ENCODE measurements around the gene SUMO4. TPM values are rescaled to one million over a fixed set of nuclear protein-coding genes. Genes with fewer than 3 reads are reported as not detected.

The SUMO4 gene
- total RNA-seq, 1 donor from 2014 or later: 2.8 TPM

- Mint-ChIP-seq H3K36me3 (peaks cover 29% of the 10 kb centered on the region), H3K27ac (no peak overlapping the region), H3K9me3 (peaks cover 10% of the 10 kb centered on the region), H3K4me3 (no peak overlapping the region), H3K27me3 (no peaks in the 10 kb centered on the region), H3K4me1 (ENCODE audit: unreplicated experiment) (peaks cover 15% of the 10 kb centered on the region)
- TF ChIP-seq CTCF (conservative IDR thresholded peaks at IDR 0.05): no peak
- no peak for DNase-seq (ENCODE audit: extremely low spot score, unreplicated experiment)
These were observed 39.5 kb upstream of the SUMO4 start for GRCh38 chr6:149360536-149360935.

GRCh38 chr6:149362289-149362688 is 37.8 kb upstream of the SUMO4 start:
- Mint-ChIP-seq H3K4me3 (no peak overlapping the region), H3K36me3 (peaks cover 29% of the 10 kb centered on the region), H3K4me1 (ENCODE audit: unreplicated experiment) (peaks cover 15% of the 10 kb centered on the region), H3K27me3 (no peaks in the 10 kb centered on the region), H3K9me3 (peaks cover 10% of the 10 kb centered on the region), H3K27ac (no peak overlapping the region)
- no peak for DNase-seq (ENCODE audit: extremely low spot score, unreplicated experiment)
- TF ChIP-seq CTCF (conservative IDR thresholded peaks at IDR 0.05): no peak

GRCh38 chr6:149363154-149363553 is 36.9 kb upstream of the SUMO4 start:
- H3K9me3 Mint-ChIP-seq: peaks cover 10% of the 10 kb centered on the region
- no peaks in the 10 kb centered on the region for H3K27me3 Mint-ChIP-seq
- H3K4me1 Mint-ChIP-seq (ENCODE audit: unreplicated experiment): peaks cover 15% of the 10 kb centered on the region
- no peak overlapping the region for H3K4me3 Mint-ChIP-seq
- no peak for TF ChIP-seq CTCF (conservative IDR thresholded peaks at IDR 0.05)
- DNase-seq (ENCODE audit: extremely low spot score, unreplicated experiment): no peak
- peaks cover 29% of the 10 kb centered on the region for H3K36me3 Mint-ChIP-seq
- H3K27ac Mint-ChIP-seq: peak overlapping the region; percentile 57

- Mint-ChIP-seq H3K9me3 (peaks cover 10% of the 10 kb centered on the region), H3K36me3 (peaks cover 22% of the 10 kb centered on the region), H3K4me3 (no peak overlapping the region), H3K27ac (no peak overlapping the region), H3K4me1 (ENCODE audit: unreplicated experiment) (peaks cover 15% of the 10 kb centered on the region), H3K27me3 (no peaks in the 10 kb centered on the region)
- no peak for TF ChIP-seq CTCF (conservative IDR thresholded peaks at IDR 0.05)
- DNase-seq (ENCODE audit: extremely low spot score, unreplicated experiment): no peak
These were observed 35.5 kb upstream of the SUMO4 start for GRCh38 chr6:149364557-149364956.

- no peaks in the 10 kb centered on the region for H3K27me3 Mint-ChIP-seq
- H3K27ac Mint-ChIP-seq: no peak overlapping the region
- TF ChIP-seq CTCF (conservative IDR thresholded peaks at IDR 0.05): no peak
- peaks cover 10% of the 10 kb centered on the region for H3K9me3 Mint-ChIP-seq
- no peak overlapping the region for H3K4me3 Mint-ChIP-seq
- DNase-seq (ENCODE audit: extremely low spot score, unreplicated experiment): no peak
- peaks cover 15% of the 10 kb centered on the region for H3K4me1 Mint-ChIP-seq (ENCODE audit: unreplicated experiment)
- H3K36me3 Mint-ChIP-seq: peaks cover 23% of the 10 kb centered on the region
These were observed 34.9 kb upstream of the SUMO4 start for GRCh38 chr6:149365197-149365596.

Data from type B pancreatic cell (in vitro differentiated cells).